Stimulated activated CD4-positive, alpha-beta T cell treated with anti-CD3 and anti-CD28 coated beads, Interleukin-4, amount 100 ng/mL, for 24 hours (primary cell): ENCODE measurements around the gene LMF1.
A peak's percentile ranks its signal among the peaks of the same experiment; 100 is the strongest.

Experiments
- DNase-seq: peaks from one replicate; pipeline ENCODE4 v3.0.0-alpha.2; 2020

The LMF1 gene

DNA sequence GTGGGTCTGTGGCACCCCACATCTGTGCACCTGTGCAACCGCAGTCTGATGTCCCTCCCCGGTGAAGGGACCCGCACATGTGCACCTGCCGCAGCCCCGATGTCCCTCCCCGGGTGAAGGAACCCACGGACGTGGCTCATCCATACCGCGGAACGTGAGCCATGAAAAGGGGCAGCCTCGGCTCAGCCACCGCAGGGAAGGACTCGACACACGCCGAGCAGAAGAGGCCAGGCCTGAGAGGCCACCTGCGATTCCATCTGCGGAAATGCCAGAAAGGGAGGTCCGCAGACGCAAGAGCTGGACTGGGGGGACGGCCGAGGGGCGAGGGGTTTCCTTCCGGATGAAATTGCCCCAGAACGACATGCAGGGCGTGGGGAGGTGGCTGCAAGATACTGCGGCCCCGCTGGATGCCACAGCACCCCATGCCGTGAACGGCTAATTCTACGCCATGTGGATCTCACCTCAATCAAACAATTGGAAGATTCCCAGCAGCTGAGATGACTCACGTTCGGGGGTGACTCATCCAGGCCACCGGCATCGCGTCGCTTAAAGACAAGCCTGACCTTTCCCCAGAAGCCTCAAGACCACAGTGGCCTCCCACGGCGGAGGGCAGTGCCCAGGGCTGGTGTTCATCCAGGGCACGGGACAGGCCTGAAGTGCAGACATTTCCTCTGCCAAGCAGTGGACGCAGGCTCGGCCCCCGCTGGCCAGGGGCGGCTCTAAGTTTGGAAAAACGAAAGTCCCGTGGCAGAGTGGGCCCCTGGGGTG is 31.8 kb upstream of the LMF1 start:
- peak; percentile 88 for DNase-seq

DNA sequence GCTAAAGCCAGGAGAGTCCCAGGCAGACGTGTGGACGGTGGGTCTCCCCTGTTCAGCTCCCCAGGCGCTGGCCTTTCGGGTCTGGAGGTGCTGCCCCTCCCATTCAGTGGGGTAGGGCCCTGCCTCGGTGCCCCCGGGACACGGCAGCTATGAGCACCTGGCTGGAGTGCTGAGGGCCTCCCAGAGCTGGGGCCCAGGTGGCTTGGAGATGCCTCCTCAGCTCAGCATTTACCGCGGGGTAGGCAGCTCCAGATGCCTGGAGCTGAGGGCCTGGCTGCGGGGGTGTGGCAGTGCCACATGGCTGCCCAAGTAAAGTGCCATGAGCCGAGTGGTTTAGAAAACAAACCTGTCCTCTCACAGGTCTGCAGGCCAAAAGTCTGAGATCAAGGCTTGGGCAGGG is 30.3 kb upstream of the LMF1 start:
- DNase-seq: no peak

DNA sequence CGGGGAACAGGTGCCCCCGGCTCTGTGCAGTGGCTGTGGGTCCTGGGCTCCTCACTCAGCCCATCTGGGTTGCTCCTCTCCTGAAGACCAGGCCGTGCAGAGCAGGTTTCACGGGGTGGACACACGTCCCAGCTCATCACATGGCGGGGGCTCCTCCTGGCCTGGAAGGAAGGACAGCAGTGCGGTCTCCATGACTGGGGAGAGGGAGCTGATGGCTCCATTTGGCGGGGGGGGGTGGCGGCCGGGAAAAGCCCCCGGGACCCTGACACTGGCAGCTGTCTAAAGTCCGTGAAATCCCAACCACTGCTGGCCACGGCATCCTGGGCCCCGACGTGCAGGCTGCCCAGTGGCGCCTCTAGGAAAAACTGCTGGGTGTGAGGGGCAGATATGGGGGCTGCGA is 29.8 kb upstream of the LMF1 start:
- no peak for DNase-seq

DNA sequence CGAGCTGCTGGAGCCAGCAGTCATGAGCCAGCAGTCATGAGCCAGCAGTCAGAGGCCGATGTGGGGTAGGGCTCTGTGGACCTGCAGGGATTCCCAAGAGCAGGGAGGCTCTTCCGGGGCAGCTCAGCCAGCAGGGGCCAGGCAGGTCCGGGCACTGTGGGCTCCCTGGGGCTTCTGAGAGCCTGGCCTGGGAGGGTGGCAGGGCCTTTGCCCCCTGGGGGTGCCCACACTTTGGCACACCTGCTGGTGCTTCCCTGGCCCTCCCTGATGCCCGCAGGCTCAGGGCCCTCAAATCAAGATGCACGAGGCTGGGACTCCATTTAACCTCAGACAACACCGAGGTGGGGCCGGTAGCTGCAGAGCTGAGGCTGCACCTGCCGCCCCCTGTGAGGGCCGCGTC is 28.9 kb upstream of the LMF1 start:
- DNase-seq: no peak

DNA sequence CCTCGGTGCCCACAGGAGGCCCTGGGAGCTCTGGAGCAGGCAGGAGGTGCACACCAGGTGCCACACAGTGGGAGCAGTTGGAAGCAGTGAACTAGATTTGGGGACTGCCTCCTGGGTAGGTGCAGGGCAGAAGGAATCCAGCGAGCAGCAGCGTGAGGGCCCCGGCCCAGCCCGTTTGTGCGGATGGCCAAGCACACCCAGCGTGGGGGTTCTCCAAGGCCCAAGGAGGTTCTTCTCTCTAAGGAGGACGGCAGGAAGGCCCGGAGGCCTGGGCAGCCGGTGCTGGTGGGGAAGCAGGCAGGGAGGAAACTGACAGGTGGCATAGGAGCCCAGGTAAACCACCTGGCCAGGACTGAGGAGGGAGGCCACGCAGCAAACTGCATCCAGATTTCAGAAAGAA is 27.8 kb upstream of the LMF1 start:
- DNase-seq: no peak

DNA sequence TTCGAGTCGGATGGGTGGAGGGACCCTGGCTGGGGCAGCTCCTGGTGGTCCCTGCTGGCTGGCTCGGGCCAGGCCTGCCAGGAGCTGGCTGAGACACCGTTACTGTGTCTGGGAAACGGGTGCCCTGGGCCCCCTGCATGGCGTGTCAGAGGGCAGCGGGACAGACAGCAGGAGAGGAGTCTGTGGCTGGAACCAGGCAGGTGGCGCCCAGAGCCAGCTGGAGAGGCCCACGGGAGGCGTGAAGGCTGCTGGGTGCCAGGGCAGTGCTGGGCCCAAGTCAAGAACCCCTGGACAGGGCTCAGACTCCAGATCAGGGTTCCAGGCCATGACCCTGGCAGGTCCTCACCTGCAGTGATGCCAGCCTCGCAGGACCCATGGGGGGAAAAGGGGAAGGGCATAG is 27.4 kb upstream of the LMF1 start:
- DNase-seq: no peak

DNA sequence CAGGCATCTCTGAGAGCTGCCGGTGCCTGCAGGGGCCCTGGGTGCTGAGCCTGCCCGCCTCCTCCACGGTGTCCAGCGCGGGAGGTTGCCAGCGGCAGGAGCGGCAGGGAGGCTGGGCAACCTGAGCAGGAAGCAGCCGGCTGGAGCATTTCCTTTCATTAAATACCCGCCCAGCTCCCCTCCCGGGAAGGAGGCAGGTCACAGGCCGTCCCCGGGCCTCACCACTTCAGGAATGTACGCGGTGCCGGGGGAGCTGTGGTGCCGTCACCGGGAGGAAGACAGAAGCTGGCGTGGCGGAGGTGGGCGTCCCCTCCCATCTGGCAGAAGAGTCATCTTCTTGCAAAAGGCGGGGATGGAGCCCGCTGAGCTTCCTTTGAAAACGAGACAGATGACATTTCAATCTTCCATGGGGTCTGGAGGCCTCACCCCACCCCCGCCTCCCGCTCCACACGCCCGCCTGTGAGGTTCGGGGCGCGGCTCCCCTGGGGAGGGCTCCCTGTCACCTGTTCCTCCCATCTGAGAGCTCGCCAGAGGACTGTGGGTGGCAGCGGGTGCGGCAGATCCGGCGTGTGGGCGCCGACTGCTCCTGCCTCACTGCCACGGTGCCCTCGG is 26.8 kb upstream of the LMF1 start:
- peak; percentile 44 for DNase-seq

DNA sequence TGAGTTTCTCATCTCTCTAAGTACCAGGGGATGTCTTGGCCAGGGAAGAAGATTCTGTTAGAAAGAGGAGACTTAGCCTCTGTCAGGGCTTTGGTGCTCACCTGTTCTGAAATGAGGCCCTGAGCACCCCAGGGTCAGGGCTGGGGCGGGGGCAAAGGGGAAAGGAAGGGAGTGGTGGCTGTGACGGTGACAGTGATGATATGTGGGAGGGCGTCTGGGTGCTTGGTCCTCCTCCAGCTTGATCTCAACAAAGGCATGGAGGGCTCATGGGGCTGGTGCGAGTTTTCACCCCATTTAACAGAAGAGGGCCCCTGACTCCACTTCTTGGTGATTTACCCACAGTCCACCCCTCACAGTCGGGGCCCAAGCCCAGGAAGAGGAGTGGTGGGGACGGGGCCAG is 25.9 kb upstream of the LMF1 start:
- no peak for DNase-seq

DNA sequence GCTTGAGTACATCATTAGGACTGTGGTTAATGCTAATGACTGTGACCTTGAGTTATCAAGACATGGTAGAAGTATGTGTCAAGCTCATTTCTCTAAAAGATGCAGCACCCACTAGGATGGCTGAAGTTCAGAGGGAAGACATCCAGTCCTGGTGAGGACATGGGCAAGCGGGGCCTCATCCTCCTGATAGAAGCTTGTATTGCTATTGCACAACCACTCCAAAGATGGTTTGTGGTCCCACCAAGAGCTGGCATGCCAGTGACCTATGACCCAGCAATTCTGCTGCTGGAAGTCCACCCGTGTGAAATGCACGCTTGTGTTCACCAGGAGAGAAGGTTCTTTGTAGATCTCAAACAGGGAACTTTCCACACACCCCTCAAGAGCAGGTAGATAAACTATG is 25.0 kb upstream of the LMF1 start:
- no peak for DNase-seq

DNA sequence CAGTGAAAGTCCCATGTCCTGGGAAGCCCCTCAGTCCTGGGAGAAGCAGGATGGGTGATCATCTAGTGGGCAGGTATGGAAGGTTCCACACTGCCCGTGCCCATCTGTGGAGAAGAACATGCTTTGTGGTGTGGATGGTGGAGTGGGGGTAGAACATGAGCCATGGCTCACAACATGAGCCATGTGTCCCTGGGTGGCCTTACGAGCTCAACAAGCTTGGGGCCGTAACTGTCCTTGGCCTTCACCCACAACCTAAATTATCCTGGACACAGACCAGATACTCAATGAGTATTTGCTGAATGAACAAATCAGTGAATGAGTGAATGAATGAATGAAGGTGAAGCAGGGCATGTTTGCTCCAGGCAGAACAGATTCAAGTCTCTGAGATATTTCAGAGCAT is 24.3 kb upstream of the LMF1 start:
- DNase-seq: no peak

DNA sequence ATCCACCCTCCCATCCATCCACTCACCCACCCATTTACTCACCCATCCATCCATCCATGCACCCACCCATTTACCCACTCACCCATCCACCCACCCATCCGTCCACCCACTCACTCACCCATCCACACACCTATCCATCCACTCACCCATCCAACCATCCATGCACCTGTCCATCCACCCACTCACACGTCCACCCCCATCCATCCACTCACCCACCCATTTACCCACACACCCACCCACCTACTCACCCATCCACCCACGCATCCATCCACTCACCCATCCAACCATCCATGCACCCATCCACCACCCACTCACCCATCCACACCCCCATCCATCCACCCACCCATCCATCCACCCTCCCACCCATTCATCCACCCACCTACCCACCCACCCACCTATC is 22.9 kb upstream of the LMF1 start:
- no peak for DNase-seq

DNA sequence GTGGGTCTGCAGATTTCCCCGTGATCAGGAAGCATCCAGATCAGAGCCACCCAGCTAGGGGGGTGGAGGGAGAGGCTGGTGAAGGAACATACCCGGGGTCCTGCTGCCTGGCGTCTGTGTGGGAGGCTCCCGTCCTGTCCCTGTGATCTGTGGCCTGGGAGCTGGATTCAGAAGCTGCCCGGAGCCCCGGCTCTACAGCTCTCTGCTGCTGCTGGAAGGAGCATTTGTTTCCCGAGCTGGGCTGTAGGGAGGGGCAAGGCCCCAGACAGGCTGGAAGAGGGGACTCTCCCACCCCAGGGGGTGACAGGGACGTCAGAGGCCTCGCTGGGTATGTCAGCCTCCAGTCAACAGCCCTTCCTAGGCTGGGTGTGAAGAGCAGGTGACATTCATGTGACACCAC is 21.0 kb upstream of the LMF1 start:
- no peak for DNase-seq

DNA sequence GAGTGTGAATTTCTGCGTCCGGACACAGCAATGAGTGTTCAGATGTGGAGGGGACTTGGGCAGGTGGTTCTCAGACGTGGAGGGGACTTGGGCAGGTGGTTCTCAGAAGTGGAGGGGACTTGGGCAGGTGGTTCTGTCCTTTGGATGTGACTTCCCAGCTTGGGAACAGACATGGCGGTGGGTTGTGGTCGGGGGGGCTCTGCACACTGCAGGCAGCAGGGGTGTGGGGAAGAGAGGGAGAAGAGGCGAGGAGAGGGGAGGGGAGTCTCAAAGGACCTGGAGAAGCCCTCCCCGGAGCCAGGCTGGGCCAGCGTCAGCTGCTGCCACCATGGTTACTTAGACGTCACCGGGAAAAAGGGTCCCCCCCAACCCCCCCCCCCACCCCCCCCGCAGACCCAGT is 20.6 kb upstream of the LMF1 start:
- DNase-seq: no peak

DNA sequence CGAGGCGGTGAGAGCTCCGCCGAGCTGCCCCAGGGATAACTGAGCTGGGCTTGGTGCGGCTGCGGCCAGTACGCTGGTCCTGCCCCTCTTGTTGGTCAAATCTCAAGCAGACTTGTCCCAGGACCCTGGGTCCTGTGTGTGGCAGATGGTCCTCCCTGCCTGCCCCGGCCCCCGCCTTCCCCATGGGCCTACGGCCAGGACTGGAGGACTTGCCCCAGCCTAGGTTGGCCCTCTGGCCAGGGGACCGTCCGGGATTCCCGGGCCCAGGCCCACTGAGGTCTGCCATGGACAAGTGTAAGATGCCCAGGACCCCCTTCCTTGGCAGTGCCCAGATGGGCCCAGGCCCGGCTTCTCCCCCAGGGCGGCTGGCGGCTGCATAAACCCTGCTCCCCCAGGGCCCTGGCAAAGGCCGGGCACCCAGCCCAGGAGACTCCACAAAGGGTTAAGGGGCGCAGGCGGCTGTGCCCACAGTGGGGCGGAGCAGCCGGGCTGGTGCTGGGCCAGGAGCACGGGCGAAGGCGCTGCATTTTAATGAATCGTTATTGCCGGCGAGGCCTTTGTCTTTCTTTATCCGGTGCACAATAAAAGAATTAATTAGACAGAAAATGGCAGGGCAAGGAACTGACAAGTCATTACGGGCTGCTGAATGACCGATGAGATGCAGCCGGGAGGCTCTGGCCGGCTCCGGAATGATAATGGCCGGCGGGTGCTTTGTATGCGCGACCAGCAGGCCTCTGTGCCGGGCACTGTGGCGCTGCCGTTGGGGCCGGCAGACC is 19.9 kb upstream of the LMF1 start:
- DNase-seq: no peak

DNA sequence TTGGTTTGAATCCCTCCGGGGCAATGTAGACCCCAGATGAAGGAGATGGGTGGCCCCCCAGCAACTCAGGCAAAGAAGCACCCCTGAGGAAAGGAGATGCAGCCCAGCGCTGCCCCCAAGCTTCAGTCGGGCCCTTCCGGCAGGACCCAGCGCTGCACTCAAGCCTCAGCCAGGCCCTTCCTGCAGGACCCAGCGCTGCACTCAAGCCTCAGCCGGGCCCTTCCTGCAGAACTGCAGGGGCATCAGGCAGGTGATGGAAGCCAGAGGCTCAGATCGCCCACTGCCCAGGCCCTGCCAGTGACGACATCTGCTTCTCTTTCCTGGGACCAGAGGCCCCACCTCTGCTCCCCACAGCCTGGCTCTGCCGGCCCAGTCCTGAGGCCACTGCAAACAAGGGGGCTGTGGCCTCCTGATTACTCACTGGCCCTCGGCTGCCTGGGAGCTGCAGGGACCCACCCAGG is 18.6 kb upstream of the LMF1 start:
- DNase-seq: no peak

DNA sequence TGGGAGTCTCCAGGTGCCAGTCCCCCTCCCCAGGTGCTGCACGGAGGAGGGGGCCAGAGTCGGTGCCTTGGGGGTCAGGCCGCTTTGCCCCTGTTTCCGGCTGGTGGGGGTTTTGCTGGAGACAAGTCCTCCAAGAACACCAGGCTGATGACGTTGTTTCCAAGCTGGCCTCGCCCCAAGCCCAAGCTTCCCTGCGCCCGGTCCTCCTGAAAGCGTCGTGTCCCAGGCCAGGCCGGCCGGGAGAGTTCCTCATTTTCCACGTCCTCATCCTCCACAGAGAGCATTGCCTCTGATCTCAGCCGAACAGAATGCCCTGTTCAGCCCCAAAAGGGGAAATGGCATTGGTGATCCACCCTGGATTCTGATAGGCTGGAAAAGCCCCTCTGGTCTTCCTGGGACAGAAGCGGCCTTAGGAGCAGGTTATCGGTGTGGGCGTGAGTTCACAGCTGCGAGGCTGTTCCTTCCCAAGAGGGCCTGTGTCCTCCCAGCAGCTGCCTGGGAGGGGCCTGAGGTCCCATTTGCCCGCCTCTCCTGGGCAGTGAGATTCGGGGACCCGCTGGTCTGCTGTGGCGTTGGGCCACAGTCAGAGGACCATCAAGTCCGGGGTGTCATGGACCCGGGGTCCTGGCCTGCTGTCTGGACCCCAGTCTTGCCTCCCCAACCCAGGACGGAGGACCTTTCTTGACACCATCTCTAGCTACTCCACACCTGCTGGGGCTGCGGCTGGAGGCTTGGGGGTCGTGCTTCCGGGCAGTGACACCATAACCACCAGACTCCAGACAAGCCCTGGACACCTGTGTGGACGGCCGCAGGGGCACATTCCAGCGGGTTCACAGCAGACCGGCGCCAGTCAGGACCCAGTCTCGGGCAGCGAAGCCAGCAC is 17.9 kb upstream of the LMF1 start:
- no peak for DNase-seq

DNA sequence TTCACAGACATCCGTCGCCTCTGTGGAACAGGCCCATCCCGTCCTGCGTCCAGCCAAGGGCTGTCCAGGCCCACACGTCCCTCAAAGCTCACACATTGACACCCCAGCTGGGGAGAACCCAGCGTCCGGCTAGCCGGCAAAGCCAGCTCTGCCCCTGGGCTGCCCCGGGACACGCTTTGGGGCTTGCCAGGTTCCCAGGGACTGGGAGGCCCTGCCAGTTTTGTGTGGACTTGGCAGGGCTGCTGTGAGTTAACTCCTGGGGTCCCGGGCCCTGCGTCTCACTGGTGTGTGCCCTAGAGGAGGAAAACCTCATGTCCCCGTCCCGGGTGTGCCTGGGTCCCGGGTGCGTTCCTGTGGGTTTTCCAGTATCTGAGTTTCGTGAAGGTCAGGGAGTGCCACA is 17.1 kb upstream of the LMF1 start:
- DNase-seq: no peak

DNA sequence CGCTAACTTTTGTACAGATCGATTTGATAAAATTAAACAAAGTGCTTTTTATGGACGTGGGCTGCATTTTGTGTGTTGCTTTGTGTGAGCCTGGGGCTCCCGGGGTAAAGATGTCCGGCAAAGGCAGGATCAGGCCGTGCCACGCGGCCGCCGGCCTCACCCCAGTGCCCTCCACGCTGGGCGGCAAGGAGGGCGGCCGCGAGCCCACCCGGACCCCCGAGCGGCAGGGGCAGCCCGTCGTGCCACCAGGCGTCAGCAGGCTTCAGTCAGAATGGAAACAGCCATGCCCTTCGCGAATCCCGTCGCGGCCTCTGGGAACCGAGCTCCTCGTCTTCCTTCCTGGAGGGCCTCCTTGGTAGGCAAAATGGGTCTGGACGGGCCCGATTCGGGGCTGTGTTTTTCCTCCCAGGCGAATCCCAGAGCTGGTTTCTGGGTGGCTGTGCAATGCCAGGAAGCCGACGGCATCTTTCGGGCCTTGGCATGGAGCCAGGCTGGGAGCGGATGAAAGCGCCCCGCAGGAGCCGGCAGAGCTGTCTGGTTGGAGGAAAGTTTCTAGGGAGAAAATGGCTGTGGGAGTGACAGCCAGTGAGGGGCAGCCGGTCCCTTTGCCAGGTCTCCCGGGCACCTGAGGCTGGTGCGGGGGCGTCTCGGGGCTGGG is 16.3 kb upstream of the LMF1 start:
- no peak for DNase-seq

DNA sequence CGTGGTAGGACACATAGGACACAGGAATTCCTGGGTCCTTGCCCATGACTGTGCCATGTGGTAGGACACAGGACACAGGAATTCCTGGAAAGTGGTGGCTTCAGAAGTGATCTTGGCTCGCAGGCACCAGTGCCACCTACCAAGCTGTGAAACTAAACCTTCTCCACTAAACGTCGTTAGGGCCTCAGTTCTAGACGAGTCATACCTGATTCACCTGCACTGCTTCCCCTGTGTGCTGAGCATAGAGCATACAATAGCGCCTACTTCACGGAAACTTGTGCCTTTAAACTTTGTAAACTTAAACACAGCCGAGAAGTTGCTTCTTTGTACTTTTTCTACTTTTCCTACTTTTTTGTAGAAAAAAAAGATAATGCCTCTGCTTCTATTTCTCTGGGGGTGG is 15.6 kb upstream of the LMF1 start:
- no peak for DNase-seq

DNA sequence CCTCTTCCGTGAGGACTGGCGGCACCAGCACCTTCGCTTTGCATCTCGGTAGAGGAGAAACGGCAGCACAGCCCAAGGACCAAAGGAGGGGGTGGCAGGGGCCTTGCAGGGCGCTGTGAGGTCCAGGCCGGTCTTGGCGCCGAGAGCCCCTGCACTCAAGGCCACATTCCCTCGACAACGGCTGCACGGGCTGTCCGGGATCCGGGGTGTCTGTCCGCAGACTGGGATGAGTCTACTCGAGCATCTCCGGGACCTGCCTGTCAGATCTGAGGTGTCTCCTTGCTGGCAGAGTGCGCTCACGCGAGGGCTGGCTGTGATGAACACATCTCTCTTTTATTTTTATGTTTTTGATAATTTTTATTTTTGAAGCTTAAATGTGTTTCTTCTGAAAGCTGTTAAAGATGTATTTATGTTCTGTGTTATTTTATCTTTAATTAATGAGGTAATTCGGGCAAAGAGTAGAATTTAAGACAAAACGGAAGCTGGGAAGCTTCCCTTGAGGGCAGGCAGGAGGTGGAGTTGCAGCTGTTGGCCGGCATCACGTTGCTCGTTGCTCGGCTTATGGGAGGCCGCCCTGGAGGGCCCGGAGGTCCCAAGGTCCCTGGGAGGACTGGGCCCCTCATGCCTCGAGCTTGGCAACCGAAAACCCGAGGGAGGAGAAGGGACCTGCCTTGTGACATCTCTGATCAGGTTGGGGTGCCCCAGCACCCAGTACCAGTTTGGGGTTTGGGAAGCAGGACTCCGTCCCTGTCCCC is 15.0 kb upstream of the LMF1 start:
- no peak for DNase-seq

DNA sequence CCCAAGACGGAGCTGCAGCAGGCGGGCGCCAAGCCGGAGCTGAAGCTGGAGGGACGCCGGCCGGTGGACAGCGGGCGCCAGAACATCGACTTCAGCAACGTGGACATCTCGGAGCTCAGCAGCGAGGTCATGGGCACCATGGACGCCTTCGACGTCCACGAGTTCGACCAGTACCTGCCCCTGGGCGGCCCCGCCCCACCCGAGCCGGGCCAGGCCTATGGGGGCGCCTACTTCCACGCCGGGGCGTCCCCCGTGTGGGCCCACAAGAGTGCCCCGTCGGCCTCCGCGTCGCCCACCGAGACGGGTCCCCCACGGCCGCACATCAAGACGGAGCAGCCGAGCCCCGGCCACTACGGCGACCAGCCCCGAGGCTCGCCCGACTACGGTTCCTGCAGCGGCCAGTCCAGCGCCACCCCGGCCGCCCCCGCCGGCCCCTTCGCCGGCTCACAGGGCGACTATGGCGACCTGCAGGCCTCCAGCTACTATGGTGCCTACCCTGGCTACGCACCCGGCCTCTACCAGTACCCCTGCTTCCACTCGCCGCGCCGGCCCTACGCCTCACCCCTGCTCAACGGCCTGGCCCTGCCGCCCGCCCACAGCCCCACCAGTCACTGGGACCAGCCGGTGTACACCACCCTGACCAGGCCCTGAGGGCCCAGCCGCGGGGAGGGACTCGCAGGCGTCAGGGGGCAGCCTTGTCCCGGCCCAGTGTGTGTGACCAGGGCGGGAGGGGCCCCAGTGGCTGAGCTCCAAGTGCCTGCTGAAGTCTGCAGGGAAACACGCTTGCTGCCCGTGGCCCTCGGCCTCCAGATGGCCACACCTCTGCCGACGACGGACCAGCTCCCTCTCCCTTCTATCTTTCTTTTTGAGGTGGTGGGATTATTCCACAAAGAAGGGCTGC is 14.2 kb upstream of the LMF1 start:
- DNase-seq: no peak
